Activated CD8-positive, alpha-beta T cell treated with anti-CD3 and anti-CD28 coated beads, Interleukin-2, amount 10 ng/mL, durations not matched to agents 7 days and 5 days (primary cell): ENCODE measurements around the gene PEPD. TPM values are rescaled to one million over a fixed set of nuclear protein-coding genes. Genes with fewer than 3 reads are reported as not detected.
A peak's percentile ranks its signal among the peaks of the same experiment; 100 is the strongest.
"Not testable (repeated sequence)": the region's sequence is repeated elsewhere in the genome, so short reads cannot be mapped to it uniquely, and the experiment has no call there.

Experiments used
- ATAC-seq: fragments of 150-1000 bp; cut with Tn5 transposase; one replicate; pipeline ENCODE4 v1.10.0; 2021; ENCODE audit warnings: moderate library complexity
- CTCF ChIA-PET: fragments of 350-600 bp; sonication (Branson Sonifier 250); formaldehyde crosslinking; loops from one replicate; lab custom pipeline; 2021; ENCODE audit warnings: antibody characterized with exemption; lab: Charles Lee
- POLR2A ChIA-PET: fragments of 350-600 bp; sonication (Branson Sonifier 250); formaldehyde crosslinking; loops from one replicate; lab custom pipeline; 2021; ENCODE audit warnings: antibody characterized with exemption; lab: Charles Lee
- DNase-seq: peaks from one replicate; pipeline ENCODE4 v3.0.0-alpha.2; 2020
- H3K27ac Mint-ChIP-seq: one replicate; pipeline ENCODE4 v1.8.0; 2021; ENCODE audit warnings: mild to moderate bottlenecking, mixed read lengths
- H3K27me3 Mint-ChIP-seq: one replicate; pipeline ENCODE4 v1.8.0; 2021; ENCODE audit warnings: low read depth, mixed read lengths
- H3K36me3 Mint-ChIP-seq: one replicate; pipeline ENCODE4 v1.8.0; 2021; ENCODE audit warnings: low read depth, mixed read lengths
- H3K4me1 Mint-ChIP-seq: one replicate; pipeline ENCODE4 v1.8.0; 2021; ENCODE audit warnings: low read depth, mixed read lengths
- H3K4me3 Mint-ChIP-seq: one replicate; pipeline ENCODE4 v1.8.0; 2021; ENCODE audit warnings: mild to moderate bottlenecking, mixed read lengths
- H3K9me3 Mint-ChIP-seq: one replicate; pipeline ENCODE4 v1.8.0; 2022; ENCODE audit warnings: mixed read lengths; ENCODE audit not compliant: insufficient read depth
- total RNA-seq, 2 experiments: library from RNA; stranded (reverse); gene quantifications; one replicate each; pipeline ENCODE4 v1.2.3, GENCODE V29; 2021

Gene PEPD
- total RNA-seq: 10 to 100 TPM; 27.9 to 30.5 TPM

DNA sequence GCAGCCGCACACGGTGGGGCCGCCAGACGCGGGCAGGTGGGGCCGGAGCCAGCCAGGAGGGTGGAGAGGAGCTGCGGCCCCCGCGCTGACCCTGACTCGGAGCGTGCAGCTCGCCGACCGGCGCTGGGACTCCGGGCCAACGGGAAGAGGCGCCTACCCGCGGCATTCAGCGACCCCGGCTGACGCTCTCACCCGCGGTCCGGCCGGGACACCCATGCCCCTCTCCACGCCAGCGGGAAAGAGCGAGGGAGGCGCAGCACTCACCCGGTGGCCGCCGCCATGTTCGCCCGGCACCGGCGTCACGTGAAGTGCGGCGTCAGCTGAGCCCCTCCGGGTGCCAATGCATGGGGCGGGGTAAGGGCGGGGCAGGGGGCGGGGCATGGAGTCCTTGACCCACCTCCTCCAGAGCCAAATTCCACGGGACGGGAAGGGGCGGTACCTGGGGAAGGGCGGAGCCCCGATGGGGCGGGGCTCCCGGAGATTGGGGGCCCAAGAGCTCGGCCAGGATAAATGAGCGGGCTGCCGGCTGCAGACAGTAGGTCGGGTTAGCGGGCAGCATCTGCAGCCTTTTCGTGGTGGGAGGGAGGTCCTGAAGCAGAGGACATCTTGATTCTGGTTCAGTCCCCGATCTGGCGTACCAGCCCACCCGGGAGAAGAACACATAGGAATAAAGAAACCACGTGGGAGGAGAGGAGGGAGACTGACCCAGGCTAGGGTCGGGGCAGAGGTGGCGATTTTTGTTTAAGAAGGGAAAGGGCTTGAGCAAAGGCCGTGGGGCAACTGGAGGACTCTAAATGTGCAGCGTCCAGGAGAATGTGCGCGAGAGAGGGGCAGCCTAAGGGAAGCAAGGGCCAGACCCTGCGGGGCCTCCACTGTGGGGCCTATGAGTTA lies at the start of gene PEPD:
PEPD (minus strand) TSS at position 312 of the 891 bp plus-strand sequence; CDS start at position 281, 31 bp downstream.
- Mint-ChIP-seq H3K27me3 (peaks cover 2% of the 10 kb centered on the region), H3K4me3 (peak within 1 kb of the TSS; percentile 83), H3K36me3 (no peaks in the 10 kb centered on the region), H3K27ac (peak within 1 kb of the TSS; percentile 50), H3K9me3 (no peaks in the 10 kb centered on the region), H3K4me1 (peaks cover 24% of the 10 kb centered on the region)
- POLR2A ChIA-PET: interaction anchor here (0.5 to 2.8 kb wide), 5 partner anchors 11 to 149 kb away, joined by 3 to 11 read pairs (median 3); partner anchors contain the start of gene CEBPG
- CTCF ChIA-PET: interaction anchor here (1.9 to 2.4 kb wide), 2 partner anchors 12 to 90 kb away, joined by 5 to 7 read pairs; no protein-coding TSS in a partner anchor
- DNase-seq: peak; percentile 89
- ATAC-seq: peak; percentile 92

DNA sequence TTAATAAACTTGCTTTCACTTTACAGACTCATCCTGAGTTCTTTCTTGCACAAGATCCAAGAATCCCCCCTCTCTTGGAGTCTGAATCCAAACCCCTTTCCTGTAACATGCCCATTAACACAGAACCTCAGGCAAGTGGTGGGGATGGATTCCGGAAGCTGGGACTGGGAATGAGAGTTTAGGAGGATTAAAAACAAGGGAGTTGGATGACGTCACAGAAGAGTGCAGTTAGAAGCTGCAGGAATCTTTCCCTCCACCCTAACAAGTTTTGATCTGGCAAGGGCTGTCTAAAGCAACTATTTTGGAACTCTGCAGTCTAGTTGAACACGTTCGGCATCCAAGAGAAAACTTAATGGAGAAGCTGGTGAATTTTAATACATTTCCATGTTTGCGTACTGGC lies 48.2 kb upstream of the PEPD start:
- no peaks in the 10 kb centered on the region for H3K36me3 Mint-ChIP-seq
- H3K4me1 Mint-ChIP-seq: no peaks in the 10 kb centered on the region
- no peak overlapping the region for H3K4me3 Mint-ChIP-seq
- H3K27ac Mint-ChIP-seq: no peak overlapping the region
- ATAC-seq: no peak
- no peak for DNase-seq
- peaks cover 8% of the 10 kb centered on the region for H3K9me3 Mint-ChIP-seq
- ChIA-PET CTCF (no interaction called here), POLR2A (no interaction called here)
- peaks cover 9% of the 10 kb centered on the region for H3K27me3 Mint-ChIP-seq

DNA sequence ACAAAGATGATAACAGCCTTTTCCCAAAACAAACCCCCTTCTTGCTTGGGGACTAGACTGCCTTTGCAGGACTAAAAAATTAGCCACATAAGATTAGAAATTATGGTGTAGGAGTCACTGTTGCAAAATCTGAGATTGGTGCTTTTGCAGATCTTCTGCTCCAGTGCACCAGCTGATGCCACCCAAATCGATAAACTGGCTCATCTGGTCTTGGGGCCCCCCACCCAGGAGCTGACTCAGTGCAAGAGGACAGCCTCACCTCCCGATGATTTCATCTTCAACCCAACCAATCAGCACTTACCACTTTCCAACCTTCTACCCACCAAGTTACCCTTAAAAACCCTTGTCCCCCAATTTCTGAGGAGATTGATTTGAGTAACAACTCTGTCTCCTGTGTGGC lies 47.1 kb upstream of the PEPD start:
- Mint-ChIP-seq H3K27ac (no peak overlapping the region), H3K27me3 (peaks cover 9% of the 10 kb centered on the region), H3K4me1 (no peaks in the 10 kb centered on the region), H3K9me3 (peaks cover 4% of the 10 kb centered on the region), H3K36me3 (no peaks in the 10 kb centered on the region), H3K4me3 (no peak overlapping the region)
- ATAC-seq (no peak), DNase-seq (no peak)
- ChIA-PET CTCF (no interaction called here), POLR2A (no interaction called here)

DNA sequence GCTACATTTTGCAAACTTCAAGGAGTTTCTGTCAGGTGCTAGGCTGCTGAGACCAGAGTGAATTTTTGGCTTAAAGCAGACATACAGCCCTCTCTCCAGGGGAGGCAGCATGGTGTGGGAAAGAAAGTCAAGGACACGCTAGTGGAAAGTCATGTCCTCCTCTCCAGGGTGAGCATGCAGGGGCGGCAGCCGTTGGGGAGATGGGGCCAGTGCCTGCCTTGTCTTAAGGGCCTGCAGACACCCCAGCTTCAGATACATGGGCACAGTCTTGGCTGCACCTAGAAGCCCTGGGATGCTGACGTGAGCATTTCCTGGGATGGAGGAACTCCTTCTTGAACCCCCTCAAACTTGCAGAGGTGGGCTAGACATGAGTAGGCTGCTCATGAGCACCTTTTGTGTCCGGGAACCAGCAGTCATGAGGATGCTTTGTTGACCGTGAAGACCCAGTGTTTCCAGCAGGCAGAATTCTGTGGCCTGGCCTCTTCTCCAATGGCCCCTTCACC lies 43.3 kb upstream of the PEPD start:
- no peak for DNase-seq
- H3K4me1 Mint-ChIP-seq: no peaks in the 10 kb centered on the region
- H3K27ac Mint-ChIP-seq: no peak overlapping the region
- no peak for ATAC-seq
- H3K36me3 Mint-ChIP-seq: no peaks in the 10 kb centered on the region
- H3K27me3 Mint-ChIP-seq: no peaks in the 10 kb centered on the region
- H3K4me3 Mint-ChIP-seq: no peak overlapping the region
- H3K9me3 Mint-ChIP-seq: no peaks in the 10 kb centered on the region
- ChIA-PET CTCF (no interaction called here), POLR2A (no interaction called here)

DNA sequence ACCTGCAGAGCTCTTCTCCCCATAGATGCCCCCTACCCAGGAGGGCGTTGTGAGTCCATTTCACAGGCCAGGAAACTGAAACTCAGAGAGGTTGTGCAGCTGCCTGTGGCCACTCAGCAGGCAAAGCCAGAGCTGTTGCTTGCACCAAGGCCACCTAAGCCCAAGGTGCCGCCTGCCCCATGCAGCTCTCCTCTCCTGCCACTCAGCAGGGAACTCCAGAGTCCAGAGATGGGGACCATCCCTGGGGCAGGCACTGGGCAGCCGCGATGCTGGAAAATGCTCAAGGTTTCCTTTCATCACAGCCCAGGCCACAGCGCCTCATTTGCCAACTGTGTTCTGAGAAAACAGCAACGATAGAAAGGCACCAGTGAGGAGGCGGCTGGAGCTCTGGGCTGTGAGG lies 41.0 kb upstream of the PEPD start:
- Mint-ChIP-seq H3K4me1 (no peaks in the 10 kb centered on the region), H3K36me3 (no peaks in the 10 kb centered on the region), H3K4me3 (no peak overlapping the region), H3K9me3 (no peaks in the 10 kb centered on the region), H3K27me3 (no peaks in the 10 kb centered on the region), H3K27ac (no peak overlapping the region)
- DNase-seq (no peak), ATAC-seq (no peak)
- CTCF ChIA-PET: no interaction called here
- POLR2A ChIA-PET: no interaction called here

DNA sequence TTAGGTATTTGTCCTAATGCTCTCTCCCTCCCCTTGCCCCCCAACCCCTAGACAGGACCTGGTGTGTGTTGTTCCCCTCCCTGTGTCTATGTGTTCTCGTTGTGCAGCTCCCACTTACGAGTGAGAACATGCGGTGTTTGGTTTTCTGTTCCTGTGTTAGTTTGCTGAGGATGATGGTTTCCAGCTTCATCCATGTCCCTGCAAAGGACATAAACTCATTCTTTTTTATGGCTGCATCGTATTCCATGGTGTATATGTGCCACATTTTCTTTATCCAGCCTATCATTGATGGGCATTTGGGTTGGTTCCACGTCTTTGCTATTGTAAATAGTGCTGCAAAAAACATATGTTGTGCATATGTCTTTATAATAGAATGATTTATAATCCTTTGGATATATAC lies 40.1 kb upstream of the PEPD start:
- POLR2A ChIA-PET, ATAC-seq, H3K36me3 Mint-ChIP-seq, CTCF ChIA-PET, H3K4me1 Mint-ChIP-seq, DNase-seq, H3K27me3 Mint-ChIP-seq, H3K4me3 Mint-ChIP-seq, H3K27ac Mint-ChIP-seq, H3K9me3 Mint-ChIP-seq: not testable (repeated sequence)

DNA sequence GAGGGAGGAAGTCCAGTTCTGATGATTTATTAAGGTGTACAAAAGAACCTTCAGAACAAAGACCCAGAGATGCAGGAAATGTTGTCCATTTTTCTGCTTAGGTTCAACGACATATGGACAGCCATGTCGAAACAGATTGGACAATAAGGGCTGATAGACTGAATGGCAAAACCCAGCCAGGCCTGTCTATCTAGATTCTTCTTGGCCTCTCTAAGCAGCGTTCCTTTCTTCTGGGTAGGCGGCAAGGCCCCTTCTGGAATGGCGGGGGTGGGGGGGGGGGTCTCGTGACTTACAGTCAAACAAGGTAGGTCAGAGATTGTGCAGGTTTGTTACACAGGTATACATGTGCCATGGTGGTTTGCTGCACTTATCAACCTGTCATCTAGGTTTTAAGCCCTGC lies 39.7 kb upstream of the PEPD start:
- Mint-ChIP-seq H3K27ac (no peak overlapping the region), H3K9me3 (no peaks in the 10 kb centered on the region), H3K4me1 (no peaks in the 10 kb centered on the region), H3K36me3 (no peaks in the 10 kb centered on the region), H3K4me3 (no peak overlapping the region), H3K27me3 (no peaks in the 10 kb centered on the region)
- ATAC-seq (no peak), DNase-seq (no peak)
- ChIA-PET CTCF (no interaction called here), POLR2A (no interaction called here)

DNA sequence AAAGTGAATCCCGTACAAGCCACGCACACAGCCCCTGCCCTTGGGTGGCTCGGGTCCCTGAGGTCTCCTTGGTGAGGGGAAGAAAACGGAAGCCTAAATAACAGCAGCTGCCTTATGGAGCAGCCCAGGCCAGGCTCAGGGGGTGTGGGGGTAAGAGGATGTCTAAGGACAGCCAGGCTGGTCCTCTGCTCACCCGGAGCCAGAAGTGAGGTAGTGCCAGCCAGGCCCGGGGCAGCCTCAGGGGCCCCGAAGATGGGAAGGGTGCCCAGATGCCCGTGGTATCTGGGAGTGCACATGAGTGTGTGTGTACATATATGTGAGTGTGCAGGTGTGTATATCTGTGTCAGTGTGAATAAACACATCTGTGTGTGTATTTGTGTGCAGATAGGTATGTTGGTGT lies 38.4 kb upstream of the PEPD start:
- Mint-ChIP-seq H3K27ac (no peak overlapping the region), H3K4me1 (no peaks in the 10 kb centered on the region), H3K27me3 (no peaks in the 10 kb centered on the region), H3K36me3 (no peaks in the 10 kb centered on the region), H3K4me3 (no peak overlapping the region), H3K9me3 (no peaks in the 10 kb centered on the region)
- POLR2A ChIA-PET: no interaction called here
- CTCF ChIA-PET: no interaction called here
- DNase-seq: no peak
- no peak for ATAC-seq

DNA sequence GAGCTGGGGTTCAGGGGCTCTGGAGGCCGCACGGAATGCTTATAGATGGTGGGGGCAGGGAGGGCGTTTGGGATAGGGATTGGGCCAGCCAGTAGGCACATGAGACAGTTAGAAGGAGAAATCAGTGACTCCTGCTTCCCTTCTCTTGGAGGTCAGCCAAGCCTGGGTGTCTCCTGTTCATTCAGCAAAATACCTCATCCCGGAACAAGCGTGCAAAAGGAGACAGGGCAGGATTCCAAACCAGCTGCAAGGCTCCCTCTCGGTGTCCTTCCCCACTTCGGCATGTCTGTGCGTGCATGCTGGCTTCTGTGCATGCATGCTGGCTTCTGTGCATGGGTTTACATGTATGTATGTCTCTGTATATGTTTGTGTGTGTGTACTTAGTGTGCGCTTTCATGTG lies 37.3 kb upstream of the PEPD start:
- H3K4me1 Mint-ChIP-seq: no peaks in the 10 kb centered on the region
- no peak overlapping the region for H3K4me3 Mint-ChIP-seq
- ChIA-PET CTCF (no interaction called here), POLR2A (no interaction called here)
- ATAC-seq (no peak), DNase-seq (no peak)
- no peaks in the 10 kb centered on the region for H3K27me3 Mint-ChIP-seq
- no peak overlapping the region for H3K27ac Mint-ChIP-seq
- no peaks in the 10 kb centered on the region for H3K9me3 Mint-ChIP-seq
- no peaks in the 10 kb centered on the region for H3K36me3 Mint-ChIP-seq

DNA sequence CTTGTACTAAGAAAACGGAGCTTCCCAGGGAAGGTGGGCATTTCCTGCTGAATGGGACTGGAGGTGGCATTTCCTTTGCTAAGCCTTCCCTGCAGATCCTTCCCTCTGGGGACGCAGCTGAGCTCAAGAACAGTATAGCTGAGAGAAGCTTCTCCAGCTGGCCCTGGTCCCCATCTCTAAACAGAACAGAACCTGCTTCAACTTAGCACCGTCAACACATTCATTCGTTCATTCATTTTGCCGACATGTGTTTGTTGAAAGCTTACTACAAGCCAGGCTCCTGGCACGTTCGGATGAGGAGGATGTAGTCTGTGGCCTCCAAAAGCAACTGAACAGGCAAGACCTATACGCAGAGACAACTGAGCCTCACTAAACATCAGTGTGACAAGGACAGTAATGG lies 36.6 kb upstream of the PEPD start:
- Mint-ChIP-seq H3K4me3 (no peak overlapping the region), H3K27me3 (no peaks in the 10 kb centered on the region), H3K4me1 (no peaks in the 10 kb centered on the region), H3K9me3 (no peaks in the 10 kb centered on the region), H3K27ac (no peak overlapping the region), H3K36me3 (no peaks in the 10 kb centered on the region)
- ChIA-PET POLR2A (no interaction called here), CTCF (no interaction called here)
- DNase-seq (no peak), ATAC-seq (no peak)

DNA sequence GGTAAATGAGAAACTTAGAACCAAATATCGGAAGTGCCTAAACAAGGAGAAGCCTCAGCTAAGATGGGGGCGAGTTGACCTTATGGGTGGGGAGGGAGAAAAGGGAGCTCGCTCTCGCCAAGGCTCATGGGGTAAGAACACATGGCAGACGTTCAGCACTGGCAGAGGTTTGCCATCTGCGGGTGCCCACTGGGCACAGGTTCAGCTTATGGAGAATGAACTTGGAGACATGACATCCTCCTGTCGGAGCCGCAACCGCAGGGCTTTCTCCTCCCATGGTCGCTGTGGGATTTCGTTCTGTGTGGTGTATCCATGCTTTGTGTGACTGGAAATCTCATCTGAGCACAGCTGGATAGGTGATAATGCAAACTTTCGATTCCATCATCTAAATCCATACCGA lies 36.1 kb upstream of the PEPD start:
- ChIA-PET CTCF (no interaction called here), POLR2A (no interaction called here)
- Mint-ChIP-seq H3K9me3 (no peaks in the 10 kb centered on the region), H3K36me3 (no peaks in the 10 kb centered on the region), H3K4me1 (no peaks in the 10 kb centered on the region), H3K4me3 (no peak overlapping the region), H3K27me3 (no peaks in the 10 kb centered on the region), H3K27ac (no peak overlapping the region)
- no peak for ATAC-seq
- DNase-seq: no peak

DNA sequence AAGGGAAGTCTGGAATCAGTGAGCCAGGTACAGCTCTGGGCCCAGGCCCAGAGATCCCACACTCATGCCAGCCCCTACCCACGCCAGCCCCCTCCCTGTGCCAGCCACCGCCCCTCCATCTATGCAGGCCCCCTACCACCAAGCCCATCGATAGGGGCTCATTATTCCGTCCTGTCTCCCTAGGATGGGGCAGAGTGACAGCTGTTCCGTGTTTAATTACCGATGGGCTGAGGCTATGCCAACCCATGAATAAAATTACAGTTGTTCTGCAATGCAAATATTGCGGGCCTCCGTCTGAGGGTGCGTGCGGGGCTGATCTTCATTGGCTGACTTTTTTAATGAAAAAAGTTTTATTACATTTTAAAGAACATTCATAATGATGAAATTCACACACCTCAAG lies 35.6 kb upstream of the PEPD start:
- H3K36me3 Mint-ChIP-seq: no peaks in the 10 kb centered on the region
- ATAC-seq (no peak), DNase-seq (no peak)
- no peaks in the 10 kb centered on the region for H3K4me1 Mint-ChIP-seq
- H3K4me3 Mint-ChIP-seq: no peak overlapping the region
- no peaks in the 10 kb centered on the region for H3K9me3 Mint-ChIP-seq
- H3K27ac Mint-ChIP-seq: no peak overlapping the region
- ChIA-PET CTCF (no interaction called here), POLR2A (no interaction called here)
- H3K27me3 Mint-ChIP-seq: no peaks in the 10 kb centered on the region
